ENCODE measurements around the gene ME1. TPM values are rescaled to one million over a fixed set of nuclear protein-coding genes. Genes with fewer than 3 reads are reported as not detected.
"Not testable (repeated sequence)": the region's sequence is repeated elsewhere in the genome, so short reads cannot be mapped to it uniquely, and the experiment has no call there.

The ME1 gene
- total RNA-seq, 2 donors from 2014 or later = 12.8 to 14.5 TPM

GRCh38 chr6:83215131-83216047 lies 215.5 kb downstream of the ME1 start:
- intact Hi-C loops (cut with DNase I) = no loop called here
- DNase-seq (ENCODE audit: low spot score) = no peak

DNA sequence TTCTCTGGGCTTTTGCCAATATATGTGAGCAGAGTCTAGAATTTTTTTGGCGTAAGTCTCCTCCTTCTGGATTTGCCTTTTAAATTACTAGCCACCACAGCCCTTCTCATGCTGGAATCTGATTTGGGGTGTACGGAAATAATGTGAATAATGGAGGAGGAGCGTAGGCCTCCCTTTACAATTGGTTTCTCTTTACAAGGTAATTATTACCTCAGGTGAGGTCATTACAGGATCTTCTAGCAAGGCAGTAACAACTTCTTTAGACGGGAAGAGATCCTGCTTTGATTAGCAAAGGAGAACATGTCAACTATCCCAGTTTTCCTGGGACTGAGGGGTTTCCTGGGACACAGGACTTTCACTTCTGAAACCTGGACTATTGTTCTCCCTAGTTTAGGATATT lies 228.8 kb downstream of the ME1 start:
- no peak for DNase-seq (ENCODE audit: low spot score)
- intact Hi-C loops (cut with DNase I) = no loop called here

GRCh38 chr6:83199863-83200225 lies 231.0 kb downstream of the ME1 start:
- DNase-seq (ENCODE audit: low spot score) = no peak

GRCh38 chr6:83199173-83199862 lies 231.5 kb downstream of the ME1 start:
- DNase-seq (ENCODE audit: low spot score) = no peak
- intact Hi-C loops (cut with DNase I) = no loop called here

More at GRCh38 chr6:83199863-83200225, 231.0 kb downstream of the ME1 start:
- intact Hi-C loops (cut with DNase I) = no loop called here

GRCh38 chr6:83198486-83199172 lies 232.2 kb downstream of the ME1 start:
- intact Hi-C loops (cut with DNase I) = no loop called here
- DNase-seq (ENCODE audit: low spot score) = no peak

GRCh38 chr6:83193747-83194566 lies 236.9 kb downstream of the ME1 start:
- peak; percentile 84 for DNase-seq (ENCODE audit: low spot score)
- intact Hi-C loops (cut with DNase I) = no loop called here

- peak; percentile 97 for DNase-seq (ENCODE audit: low spot score)
- intact Hi-C loops (cut with DNase I) = no loop called here
Measured at GRCh38 chr6:83192871-83193746, 237.7 kb downstream of the ME1 start, which contains the start of the genes PGM3 and RWDD2A. Gene PGM3 (minus strand): TSS chr6:83193265. CDS start chr6:83191012, 2,253 bp downstream. Gene RWDD2A (plus strand): TSS chr6:83193357. CDS start chr6:83194452, 1,095 bp downstream.

GRCh38 chr6:83192456-83192855 lies 238.4 kb downstream of the ME1 start:
- DNase-seq (ENCODE audit: low spot score) = no peak
- intact Hi-C loops (cut with DNase I) = no loop called here

DNA sequence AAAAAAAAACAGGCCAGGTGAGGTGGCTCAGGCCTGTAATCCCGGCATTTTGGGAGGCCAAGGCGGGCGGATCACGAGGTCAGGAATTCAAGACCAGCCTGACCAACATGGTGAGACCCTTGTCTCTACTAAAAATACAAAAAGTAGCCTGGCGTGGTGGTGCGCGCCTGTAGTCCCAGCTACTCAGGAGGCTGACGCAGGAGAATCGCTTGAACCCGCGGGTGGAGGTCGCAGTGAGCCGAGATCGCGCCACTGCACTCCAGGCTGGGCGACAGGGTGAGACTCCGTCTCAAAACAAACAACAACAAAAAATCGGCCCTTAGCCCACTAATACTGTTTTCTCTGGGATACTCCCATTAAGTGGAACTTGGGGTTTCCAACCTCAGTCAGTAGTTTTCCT lies 238.9 kb downstream of the ME1 start:
- DNase-seq (ENCODE audit: low spot score); intact Hi-C loops (cut with DNase I): not testable (repeated sequence)

GRCh38 chr6:83190626-83191025 lies 240.2 kb downstream of the ME1 start:
- intact Hi-C loops (cut with DNase I) = no loop called here
- no peak for DNase-seq (ENCODE audit: low spot score)

GRCh38 chr6:83188501-83188900 lies 242.3 kb downstream of the ME1 start:
- DNase-seq (ENCODE audit: low spot score) = no peak
- intact Hi-C loops (cut with DNase I) = no loop called here

DNA sequence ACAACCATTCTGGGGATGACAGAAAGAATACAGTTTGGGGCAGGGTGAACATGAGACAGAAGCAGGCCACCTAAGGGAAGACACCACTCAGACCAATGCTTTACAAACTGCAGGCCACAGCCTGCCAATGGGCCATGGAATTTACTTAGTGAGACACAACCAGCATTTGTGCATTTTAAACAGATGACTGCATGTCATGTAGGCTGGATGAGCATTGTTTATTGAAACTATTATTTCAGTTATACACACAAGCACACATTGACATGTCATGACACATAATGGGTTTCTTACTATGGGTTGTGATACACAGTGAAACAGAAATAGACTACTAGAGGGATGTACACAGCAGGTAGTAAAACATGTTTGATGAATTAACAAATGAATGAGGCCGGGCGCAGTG lies 245.8 kb downstream of the ME1 start:
- DNase-seq (ENCODE audit: low spot score) = no peak
- intact Hi-C loops (cut with DNase I) = no loop called here

DNA sequence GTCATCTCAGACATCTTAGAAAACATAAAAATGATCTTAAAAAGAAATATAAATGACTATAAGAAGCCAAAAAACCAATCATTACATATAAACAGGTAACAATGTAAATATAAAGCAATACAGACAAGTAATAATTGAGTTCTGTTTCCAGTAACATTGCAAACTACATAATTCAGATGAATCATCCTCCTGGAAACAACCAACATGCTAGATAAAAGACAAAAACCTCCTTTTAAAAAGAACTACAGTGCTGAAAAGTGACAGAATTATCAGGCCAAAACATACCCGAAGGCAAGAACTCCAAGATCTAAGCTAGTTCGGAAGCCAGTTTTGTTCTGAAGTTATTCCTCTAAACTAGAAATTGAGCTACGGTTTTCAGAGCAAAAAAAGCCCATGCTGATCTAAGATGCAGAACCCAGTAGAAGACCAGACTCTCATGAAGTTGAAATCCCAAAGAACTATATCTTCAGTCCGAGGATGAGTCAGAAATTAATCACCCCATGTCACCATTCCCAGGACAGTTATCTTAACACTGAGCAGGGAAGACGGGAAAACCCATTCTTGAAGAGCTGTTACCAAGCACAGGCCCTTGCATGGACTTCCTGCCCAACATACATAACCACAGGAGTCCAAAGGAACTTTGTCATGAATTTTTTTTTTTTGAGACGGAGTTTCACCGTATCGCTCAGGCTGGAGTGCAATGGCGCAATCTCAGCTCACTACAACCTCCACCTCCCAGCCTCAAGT lies 247.6 kb downstream of the ME1 start:
- intact Hi-C loops (cut with DNase I) = no loop called here
- DNase-seq (ENCODE audit: low spot score) = no peak

DNA sequence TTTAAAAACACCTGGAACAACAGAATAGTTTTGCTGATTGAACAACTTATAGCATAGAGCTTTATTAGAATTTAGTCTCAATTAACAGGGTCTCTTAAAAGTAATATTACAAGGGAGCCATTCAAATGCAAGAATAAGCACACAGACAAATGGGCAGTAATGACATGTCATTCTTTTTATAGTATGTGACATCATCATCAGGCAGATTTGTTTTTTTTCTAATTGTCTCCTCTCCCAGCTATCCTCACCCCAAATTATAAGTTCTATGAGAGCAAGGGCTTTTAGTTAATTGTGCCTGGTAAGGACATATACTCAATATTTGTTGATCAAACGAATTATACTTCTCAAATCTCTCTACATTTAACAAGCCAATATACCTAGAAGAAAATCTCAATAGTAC lies 248.7 kb downstream of the ME1 start:
- no peak for DNase-seq (ENCODE audit: low spot score)
- intact Hi-C loops (cut with DNase I) = no loop called here

- DNase-seq (ENCODE audit: low spot score) = no peak
- intact Hi-C loops (cut with DNase I) = no loop called here
Measured at GRCh38 chr6:83180426-83180950, 250.4 kb downstream of the ME1 start.

DNA sequence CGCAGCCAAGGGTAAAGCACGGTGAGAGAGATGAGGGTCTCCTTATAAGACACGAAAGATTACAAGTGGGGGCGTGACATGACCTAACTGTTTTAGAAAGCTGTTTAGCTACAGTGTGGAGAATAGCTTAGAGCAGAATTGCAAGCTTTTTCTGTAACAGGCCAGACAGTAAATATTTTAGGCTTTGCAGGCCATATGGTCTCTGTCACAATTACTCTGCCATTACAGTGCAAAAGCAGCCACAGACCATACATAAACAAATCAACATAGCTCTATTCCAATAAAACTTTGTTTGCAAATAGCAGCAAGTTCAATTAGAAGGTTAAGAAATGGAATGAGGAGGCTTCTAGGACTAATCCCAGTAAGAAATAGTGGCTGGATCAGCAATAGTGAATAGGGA lies 254.6 kb downstream of the ME1 start:
- intact Hi-C loops (cut with DNase I) = no loop called here
- DNase-seq (ENCODE audit: low spot score) = no peak

DNA sequence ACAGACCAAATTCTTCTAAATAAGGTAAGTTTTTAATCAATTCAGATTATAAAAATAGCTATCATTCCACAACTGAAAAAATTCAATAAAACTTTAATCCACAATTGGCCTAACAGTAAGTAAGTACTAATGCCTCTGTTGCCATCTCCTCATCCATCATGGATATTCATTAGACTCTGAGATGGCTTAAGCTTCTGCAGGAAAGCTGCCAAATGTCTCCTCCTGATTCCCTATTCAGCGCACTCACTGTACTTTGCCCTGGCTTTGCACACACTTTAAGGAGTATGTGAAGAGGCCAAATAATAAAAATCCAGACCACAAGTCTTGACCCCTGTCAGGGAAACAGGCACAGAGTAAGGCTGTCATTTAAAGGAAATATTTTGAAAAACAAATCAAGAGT lies 261.3 kb downstream of the ME1 start:
- DNase-seq (ENCODE audit: low spot score) = no peak
- intact Hi-C loops (cut with DNase I) = no loop called here

Measured in posterior vena cava (tissue), 2 donors.